Measurements from ENCODE around the gene CCDC106. TPM values are rescaled to one million over a fixed set of nuclear protein-coding genes. Genes with fewer than 3 reads are reported as not detected.

The CCDC106 gene
- total and polyA plus RNA-seq, 2 of the 4 experiments (the other 2 are of a cell fraction) = 2.3 to 13.6 TPM

DNA sequence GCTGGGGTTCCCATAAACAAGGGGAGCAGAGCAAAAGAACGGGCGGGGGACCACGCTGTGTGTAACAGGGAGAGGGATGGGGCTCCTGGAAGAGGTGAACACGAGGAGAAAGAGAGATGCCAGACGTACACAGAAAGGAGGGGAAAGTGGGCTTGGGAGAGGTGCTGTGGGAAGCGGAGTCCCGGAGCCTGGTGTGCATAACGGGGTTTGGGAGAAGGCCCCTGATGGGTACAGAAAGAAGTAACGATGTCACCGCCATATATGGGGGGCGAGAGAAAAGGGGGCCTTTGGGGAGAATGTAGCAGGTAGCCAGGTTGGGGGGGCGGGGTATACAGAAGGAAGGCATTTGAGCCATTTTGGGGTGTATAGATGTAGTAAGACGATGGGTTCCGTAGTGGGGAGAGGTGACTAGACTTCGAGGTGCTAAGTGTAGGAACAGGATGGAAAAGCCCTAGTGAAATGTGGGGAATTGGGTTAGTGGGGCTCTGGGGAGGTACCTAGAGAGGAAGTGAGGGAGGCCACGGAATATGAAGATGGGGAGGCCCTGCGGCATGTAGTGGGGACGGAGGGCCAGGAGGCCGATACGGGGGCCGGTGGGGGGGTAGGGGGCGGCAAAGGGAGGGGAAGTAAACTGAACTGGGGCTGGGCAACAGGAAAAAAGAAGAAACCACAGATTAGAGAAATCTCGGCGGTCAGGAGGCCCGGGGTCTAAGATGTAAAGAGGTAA is 6.4 kb upstream of the CCDC106 start:
- H2AK5ac ChIP-seq (ENCODE audit: low read depth, low read length) = peak overlapping the region; percentile 79
- no TSS peak for BruUV-seq (replicated peaks)
- peak overlapping the region; percentile 98 for H3K14ac ChIP-seq (replicated peaks; ENCODE audit: low read depth, low read length)
- in situ Hi-C loops (cut with MboI; ENCODE audit: low sequenced_read_pairs) (loop anchor here (25.0 kb wide), 2 partner anchors 354 to 529 kb away; partner anchors contain the start of genes BRSK1, HSPBP1 and PPP1R12C), intact Hi-C loops (cut with micrococcal nuclease) (no loop called here), dilution Hi-C loops (cut with HindIII; ENCODE audit: low sequenced_read_pairs, unreplicated experiment) (no loop called here)
- TF ChIP-seq FOS (IDR thresholded peaks at IDR 0.05; ENCODE audit: low read depth, low read length) = no peak
- peaks cover 12% of the 10 kb centered on the region for H3K4me1 ChIP-seq (ENCODE audit: control insufficient read depth, insufficient read depth, low read length)
- H2BK5ac ChIP-seq (ENCODE audit: low read depth, low read length, poor library complexity, severe bottlenecking) = peak overlapping the region; percentile 75
- H3K27ac ChIP-seq (ENCODE audit: insufficient read depth, low read length) = peak overlapping the region; percentile 76
- WGBS, 2 experiments (ENCODE audit: extremely low coverage in 2 of 2, insufficient read length in 1 of 2) = 3% methylated on average over 15 of the region's 25 CpGs; no CpG with 5 or more reads in 1 of the 2 experiments
- 0 out of 2 replicates have a peak, but pooled peaks cover 4% of the 10 kb centered on the region for H4K20me1 ChIP-seq (ENCODE audit: insufficient read depth, low read length)
- ChIA-PET CTCF (no interaction called here), POLR2A (ENCODE audit: unreplicated experiment) (interaction anchor here (0.6 to 0.7 kb wide), 3 partner anchors 9 to 157 kb away, joined by 6 to 21 read pairs (median 6); no protein-coding TSS in a partner anchor)
- H3K79me1 ChIP-seq (ENCODE audit: low read depth in 1 of 2, low read length in 2 of 2) = peaks cover 23 to 80% of the 10 kb centered on the region in 2 experiments
- ATAC-seq (ENCODE audit: low read depth) (peak; percentile 1), DNase-seq (peak; percentile 18)
- H2BK120ac ChIP-seq (ENCODE audit: low read depth, low read length) = peak overlapping the region; percentile 16; the same call in 1 of the 2 replicates
- no peaks in the 10 kb centered on the region for H3K9me3 ChIP-seq (ENCODE audit: control insufficient read depth, insufficient read depth, low read length)
- no peak overlapping the region for H2BK20ac ChIP-seq (ENCODE audit: low read depth, low read length)
- peak overlapping the region; percentile 98 for H3K56ac ChIP-seq (ENCODE audit: extremely low read depth, insufficient read depth, low read length)
- H3K18ac ChIP-seq (ENCODE audit: low read depth, low read length) = peak overlapping the region; percentile 73
- peak overlapping the region; percentile 96 for H3K23ac ChIP-seq (ENCODE audit: low read depth, low read length)
- peak overlapping the region; percentile 94 for H3K4ac ChIP-seq (ENCODE audit: low read depth, low read length)
- H3K4me2 ChIP-seq (ENCODE audit: low read depth, low read length) = peak overlapping the region; percentile 93
- H4K91ac ChIP-seq (ENCODE audit: insufficient read depth, low read depth, low read length) = peak overlapping the region; percentile 90
- peaks cover 5% of the 10 kb centered on the region; the same call in 1 of the 2 replicates for H3K9me1 ChIP-seq (ENCODE audit: insufficient read depth, low read length)
- peak overlapping the region; percentile 81 for H3K9ac ChIP-seq (ENCODE audit: low read depth, low read length)
- H3K4me3 ChIP-seq (ENCODE audit: insufficient read depth, low read depth, low read length) = peak overlapping the region; percentile 74
- peak overlapping the region; percentile 90 for H2AFZ ChIP-seq (replicated peaks; ENCODE audit: low read length, poor library complexity)
- H4K5ac ChIP-seq (ENCODE audit: low read depth, low read length) = peak overlapping the region; percentile 88
- H2BK15ac ChIP-seq (ENCODE audit: low read depth, low read length) = no peak overlapping the region
- peaks cover 16% of the 10 kb centered on the region for H3K36me3 ChIP-seq (ENCODE audit: control insufficient read depth, insufficient read depth, low read length)
- peak overlapping the region; percentile 99 for H2AK9ac ChIP-seq (replicated peaks; ENCODE audit: low read depth, low read length, poor library complexity)
- H3K27me3 ChIP-seq (ENCODE audit: control insufficient read depth, insufficient read depth, low read length) = no peaks in the 10 kb centered on the region
- H4K8ac ChIP-seq (ENCODE audit: low read depth in 2 of 2, low read length in 2 of 2) = peak overlapping the region; percentile 89 to 96

Data from IMR-90 (cell line).